SIG-M5 treated with dmso at 0.1 percent for 504 hours (cell line): ENCODE data around the gene PON3.

Source experiments
- DNase-seq: peaks from one replicate; lab custom pipeline; 2025; ENCODE audit not compliant: unreplicated experiment; lab: John Stamatoyannopoulos, UW

PON3 gene

DNA sequence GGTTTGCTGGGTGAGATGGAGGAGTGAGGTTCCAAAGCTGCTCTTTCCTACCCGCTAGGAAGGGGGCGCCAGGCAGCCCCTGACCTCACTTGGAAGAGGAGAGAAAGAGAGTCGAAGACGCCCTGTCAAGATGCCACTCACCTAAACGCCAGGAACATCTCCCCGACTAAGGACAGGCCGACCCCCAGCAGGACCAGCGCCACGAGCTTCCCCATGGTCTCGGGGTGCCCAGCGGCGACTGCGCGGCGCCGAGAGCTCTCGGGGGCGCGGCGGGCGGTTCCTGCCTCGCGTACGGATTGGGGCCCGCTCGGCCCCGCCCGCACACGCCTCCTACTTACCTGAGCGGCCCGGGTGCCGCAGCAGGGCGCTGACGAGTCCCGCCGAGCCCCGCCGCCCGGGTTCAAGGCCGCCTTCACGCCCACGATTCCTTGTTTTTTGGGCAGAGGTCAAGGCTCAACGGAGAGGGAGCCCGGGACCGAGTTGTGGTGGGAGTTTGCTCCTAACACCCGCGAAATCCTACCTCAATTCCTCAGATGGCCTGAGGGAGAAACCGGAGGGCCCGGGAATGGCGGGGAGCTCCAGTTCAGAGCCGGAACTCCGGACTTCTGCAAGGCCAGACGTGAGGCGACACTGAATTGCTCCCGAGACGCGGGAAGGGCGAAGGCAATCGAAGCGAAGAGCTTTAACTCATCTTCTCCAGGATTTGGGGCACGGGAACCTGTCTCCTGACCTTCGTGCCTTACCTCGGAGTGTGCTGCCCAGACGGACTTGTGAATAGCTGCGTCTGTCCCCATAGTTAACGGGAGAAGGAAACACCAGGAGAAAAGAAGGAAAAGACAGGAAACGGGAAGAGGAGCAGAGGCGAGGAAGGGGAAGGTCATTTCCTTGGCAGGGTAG lies at the start of gene PON3:
Gene PON3 (minus strand): TSS at position 240 of the 897 bp plus-strand sequence. CDS start 25 bp downstream, at position 215.
- no peak for DNase-seq

DNA sequence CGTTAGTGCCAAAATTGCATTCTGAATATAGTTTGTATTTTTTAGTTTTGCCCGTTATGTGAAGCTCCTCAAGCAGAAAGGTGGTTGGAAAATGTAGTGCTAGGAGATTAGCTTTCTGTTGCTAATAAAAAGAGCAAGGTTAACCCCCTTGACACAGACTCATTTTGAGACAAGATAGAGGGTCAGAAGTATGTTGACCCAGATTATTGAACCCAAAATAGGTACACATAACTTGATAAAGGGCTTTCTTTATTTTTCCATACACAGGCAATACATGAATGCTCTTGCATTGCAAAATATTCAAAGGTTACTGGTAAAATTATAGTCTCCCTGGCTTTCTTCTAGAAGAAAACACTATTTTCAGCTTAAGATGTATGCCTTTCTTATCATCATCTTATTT lies 48.6 kb upstream of the PON3 start:
- DNase-seq: no peak

DNA sequence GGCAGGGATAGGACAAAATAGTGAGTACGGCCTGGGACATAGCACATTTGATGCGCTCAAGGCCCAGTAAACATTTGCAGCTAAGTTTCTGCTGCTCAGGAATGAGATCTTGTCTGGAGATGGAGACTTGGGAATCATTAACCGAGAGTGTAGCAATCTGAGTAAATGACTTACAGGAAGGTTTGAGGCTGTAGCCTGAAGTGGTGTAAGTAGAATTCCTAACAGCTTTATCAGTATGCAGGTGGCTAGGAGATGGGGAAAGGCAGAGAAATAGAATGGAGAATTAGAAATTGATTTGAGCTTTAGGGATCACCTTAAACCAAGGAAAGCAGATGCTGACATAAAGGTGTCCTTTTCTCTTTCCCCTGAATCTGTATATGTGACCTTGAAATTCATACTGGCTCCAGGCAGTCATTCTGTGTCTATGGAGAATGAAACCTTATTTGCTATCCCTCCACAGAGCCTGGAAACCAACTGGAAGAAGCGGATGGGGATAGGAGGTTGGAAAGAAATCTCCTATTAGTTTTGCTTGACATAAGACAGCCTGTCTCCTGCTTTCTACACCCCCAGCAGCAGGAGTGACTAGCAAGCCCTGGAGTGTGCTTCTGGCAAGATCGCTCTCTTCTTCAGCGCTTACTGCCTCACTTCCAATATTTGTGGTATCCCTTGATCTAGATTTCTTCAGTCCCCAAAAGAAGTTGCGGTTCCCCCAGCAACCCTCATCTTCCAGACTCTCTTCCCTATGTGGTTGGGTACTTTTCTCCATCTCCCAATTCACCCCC lies 45.1 kb upstream of the PON3 start:
- no peak for DNase-seq

DNA sequence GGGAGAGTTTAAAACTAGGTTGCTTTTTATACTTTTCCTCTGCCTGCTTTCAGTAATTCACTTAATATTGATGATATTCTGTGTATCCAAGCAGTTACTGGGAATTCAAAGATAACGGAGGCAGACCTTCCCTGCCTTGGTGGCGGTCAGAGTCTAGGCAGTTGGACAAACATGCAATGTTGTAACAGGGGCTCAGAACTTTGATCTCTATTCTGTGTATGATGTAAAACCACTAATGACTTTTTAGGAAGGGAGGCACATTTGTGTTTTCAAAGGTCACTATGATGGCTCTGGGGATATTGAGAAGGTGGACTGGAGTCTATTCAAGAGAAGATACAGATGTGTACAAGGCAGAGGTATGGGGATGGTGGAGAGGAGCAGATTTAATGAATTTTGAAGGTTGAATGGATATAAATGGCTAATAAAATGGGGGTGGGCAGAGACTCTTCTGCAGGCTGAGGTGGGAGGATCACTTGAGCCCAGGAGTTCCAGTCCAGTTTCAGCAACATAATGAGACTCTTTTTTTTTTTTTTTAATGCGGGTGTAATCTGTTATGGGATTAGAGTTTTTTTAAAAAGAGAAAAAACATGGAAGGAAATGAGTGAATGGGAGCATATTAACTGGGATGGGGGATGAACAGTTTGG lies 44.3 kb upstream of the PON3 start:
- DNase-seq: no peak

DNA sequence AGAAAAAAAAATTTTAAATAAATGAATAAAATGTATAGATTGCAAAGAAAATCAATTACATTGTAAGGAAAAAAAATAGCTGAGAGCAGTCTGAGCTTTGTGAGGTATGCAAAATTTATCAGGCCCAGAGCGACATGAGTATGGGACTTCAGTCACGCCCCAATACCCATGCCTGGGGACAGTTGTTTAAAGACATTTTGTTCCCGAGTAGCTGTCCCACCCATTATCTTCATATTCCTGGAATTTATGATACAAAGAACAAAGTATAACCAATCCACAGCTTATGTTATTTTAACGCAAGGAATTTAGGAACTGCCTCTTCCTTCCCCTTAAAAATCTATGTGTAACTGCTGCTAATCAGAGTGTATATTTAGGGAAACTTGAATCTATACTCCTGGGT lies 40.2 kb upstream of the PON3 start:
- no peak for DNase-seq

DNA sequence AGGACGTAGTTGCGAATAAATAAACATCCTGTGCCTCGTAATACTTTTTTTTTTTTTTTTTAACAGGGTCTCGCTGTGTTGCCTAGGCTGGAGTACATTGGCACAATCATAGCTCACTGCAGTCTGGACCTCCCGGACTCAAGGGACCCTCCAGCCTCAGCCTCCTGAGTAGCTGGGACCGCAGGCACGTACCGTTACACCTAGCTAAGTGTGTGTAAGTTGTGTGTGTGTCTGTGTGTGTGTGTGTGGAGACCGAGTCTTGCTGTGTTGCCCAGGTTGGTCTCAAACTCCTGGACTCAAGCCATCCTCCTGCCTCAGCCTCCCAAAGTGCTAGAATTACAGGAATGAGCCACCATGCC lies 39.2 kb upstream of the PON3 start:
- no peak for DNase-seq

DNA sequence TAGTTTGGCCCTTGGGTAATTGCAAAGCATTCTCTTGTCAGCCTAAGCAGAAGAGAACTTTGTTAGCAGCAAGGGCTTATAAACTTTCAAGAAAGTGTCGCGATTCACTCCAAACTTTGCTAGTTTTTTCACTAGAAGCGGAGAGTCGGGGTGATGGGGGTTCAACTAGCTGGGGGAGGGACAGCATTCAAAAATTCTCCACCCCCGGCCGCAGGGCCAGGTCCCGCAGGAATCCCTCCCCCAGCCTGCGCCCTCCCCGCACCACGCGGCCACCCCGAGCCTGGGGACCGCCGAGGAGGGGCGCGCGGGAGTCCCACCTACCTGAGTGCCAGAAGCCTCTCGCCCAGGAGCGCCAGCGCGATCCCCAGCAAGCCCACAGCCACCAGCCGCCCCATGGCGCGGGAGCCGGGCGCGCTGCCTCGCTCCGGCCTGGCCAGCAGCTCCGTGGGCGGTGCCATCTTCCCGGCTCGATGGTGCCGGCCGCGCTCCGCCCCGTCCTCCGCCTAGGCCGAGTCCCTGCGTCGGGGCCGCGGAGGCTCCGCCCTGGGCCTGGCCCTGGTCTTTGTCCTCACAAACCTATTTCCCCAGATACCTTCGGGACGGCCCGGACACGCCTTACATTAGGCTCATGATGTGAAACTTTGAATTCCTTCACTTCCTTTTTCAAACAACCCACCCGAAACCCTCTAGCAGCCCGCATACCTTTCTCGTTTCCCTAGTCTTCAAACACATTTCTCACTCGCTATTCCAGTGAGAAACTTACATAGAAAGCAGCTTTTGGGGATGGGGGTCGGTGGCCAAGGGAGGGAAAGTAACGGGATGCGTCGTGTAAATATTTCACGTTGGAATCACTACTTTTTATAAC lies 38.6 kb upstream of the PON3 start, which contains the start of gene PON2:
Gene PON2 (minus strand): TSS at position 472 of the 865 bp plus-strand sequence. CDS start 77 bp downstream, at position 395.
- peak; percentile 28 for DNase-seq

DNA sequence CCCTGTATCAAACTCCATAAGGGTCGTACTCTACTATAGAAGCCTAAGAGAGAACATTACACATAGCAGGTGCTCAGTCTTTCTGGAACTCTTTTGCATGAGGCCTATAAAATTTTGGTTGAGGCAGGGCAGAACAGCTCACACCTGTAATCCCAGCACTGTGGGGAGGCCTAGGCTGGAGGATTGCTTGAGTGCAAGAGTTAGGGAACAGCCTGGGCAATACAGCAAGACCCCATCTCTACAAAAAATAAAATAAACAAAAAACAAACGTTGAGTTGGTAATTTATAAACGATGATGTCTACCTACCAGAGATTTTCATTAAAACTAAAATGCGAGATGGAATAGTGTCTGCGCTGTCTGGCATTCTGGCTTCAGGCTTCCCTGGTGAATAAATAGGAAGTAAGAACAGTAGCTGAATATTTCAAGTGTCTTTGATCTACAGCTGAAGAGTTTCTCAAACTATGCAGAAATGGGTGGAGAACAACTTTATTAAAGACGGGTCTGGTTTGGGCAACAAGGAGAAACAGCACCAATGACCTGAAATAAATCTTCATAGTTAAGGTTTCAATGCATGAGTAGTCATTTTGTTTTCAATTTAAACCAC lies 37.9 kb upstream of the PON3 start:
- DNase-seq: no peak

DNA sequence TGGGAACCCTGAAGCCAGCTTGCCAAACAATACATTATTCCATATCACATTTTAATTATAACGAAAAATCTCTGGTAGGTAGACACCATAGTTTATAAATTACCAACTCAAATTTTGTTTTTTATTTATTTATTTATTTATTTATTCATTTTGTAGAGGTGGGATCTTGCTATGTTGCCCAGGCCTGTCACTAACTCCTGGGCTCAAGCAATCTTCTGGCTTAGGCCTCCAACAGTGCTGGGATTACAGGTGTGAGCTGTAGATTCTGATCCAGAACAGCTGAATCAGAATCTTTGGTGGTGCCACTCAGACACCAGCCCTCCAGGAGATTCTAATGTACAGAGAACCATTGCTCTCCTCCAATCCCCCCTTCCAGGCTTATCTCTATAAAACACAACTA lies 37.0 kb upstream of the PON3 start:
- DNase-seq: no peak

DNA sequence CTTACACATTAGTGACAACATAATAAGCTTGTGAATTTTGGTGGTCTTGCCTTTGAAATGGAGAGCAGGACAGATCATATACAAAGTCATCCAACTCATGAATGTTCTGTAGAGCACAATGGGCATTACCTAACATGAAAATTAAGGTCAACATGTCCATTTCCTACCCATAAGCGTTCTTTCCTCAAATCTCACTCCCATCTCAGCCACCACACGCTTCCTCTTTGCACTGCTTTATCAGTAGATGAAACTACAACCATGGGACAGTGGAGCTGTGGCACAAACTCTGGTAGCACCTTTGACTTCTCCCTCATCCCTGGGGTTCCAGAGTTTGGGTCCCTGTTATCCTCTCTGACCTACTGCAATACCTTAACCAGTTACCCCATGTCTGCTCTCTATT lies 36.4 kb upstream of the PON3 start:
- DNase-seq: no peak

DNA sequence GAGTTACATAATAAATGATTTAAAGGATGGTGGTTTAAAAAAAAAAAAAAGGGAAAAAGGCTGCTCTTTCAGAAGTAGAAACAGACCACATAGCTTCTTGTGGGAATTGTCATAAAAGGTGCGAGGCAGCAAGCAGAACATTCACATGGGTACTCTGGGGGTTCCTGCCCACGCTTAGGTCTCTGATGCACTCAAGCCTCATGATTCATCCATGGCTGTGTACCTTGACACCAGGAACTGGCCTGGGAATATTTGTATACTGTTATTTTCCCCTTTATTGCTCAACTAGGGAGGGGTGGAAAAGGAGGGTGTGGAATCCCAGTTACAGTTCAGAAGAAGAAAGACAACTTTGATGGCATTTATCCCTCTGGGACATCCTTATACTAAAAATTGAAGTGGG lies 34.7 kb upstream of the PON3 start:
- no peak for DNase-seq

DNA sequence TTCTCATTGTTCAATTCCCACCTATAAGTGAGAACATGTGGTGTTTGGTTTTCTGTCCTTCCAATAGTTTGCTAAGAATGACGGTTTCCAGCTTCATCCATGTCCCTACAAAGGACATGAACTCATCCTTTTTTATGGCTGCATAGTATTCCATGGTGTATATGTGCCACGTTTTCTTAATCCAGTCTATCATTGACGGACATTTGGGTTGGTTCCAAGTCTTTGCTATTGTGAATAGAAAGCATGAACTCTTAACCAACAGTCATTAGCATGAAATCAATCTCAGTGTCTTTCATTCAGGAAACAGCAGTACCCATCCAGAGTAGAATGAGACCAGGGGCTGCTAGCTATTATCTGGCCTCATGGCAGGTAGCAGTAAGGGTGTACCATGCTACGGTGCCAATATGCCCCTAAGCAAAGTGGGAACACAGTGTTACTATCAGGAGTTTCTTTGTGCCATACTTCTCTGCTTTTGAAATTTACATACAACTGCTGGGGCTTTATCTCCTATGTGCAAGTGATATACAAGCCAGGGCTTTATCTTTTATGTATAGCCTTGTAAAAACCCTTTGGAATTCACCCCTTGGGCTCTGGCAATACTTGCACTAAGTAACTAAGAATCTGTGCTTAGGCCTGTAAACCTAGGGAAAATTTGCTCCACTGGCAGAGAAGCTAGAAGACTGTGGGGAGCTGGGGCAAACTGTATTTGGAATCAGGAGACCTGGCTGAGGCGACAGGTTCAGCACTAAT lies 33.2 kb upstream of the PON3 start:
- DNase-seq: no peak

DNA sequence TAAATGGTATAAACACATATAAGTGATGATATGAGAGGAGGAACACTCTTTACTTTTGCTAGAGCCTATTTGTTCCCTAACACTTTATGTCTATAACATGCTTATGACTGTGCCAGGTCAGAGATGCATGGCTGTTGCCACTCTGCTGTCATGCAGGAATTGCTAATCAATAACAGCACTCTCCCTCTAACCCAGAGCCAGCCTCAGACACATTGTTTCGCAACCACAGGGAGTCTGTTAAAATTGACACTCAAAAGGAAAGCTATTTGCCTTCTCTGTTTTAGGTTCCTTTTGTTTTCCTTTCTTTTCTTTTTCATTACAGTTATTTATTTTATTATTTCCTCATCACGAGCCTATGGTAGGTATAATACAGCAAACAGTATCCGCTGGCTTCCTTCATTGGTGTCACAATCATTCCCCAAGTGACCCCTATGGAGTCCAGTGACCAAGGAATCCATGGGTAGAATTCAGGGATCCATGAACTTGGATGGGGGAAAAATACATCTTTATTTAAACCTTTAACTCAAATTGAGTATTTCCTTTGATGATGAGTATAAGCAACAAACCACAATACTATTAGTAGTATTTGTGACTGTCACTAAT lies 31.8 kb upstream of the PON3 start:
- DNase-seq: no peak

DNA sequence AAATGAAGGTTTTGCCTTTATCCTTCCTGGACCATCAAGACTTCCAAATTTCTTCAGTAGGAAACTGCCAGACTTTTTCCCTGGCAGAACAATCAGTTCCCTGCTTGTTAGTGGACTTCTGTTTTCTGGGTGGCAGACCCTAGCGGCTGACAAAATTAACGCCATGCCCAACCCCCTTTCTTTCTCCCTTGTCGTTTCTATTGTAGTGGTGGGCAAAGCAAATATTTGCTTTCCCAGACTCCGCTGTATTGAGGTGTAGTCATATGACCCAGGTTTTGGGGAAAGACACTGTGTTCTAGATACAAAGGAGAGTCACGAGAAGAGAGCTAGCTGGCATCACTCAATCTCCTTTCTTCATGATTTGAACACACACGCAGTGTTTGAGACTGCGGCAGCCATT lies 31.0 kb upstream of the PON3 start:
- DNase-seq: no peak

DNA sequence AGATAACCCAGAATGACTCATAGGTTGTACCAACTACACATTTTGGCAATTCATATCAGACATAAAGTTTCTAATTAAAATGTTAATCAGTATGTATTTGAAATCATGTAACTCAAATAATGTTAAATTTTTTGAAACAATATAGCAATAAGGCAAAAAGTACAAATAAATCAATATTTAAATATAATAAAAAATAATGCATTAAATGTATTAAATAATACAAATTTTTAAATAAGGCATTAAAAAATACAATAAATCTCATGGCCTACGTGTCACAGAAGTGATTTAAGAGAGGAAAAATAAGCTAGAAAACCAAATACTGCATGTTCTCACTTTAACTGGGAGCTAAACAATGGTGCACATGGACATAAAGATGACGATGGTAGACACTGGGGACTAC lies 29.5 kb upstream of the PON3 start:
- no peak for DNase-seq

DNA sequence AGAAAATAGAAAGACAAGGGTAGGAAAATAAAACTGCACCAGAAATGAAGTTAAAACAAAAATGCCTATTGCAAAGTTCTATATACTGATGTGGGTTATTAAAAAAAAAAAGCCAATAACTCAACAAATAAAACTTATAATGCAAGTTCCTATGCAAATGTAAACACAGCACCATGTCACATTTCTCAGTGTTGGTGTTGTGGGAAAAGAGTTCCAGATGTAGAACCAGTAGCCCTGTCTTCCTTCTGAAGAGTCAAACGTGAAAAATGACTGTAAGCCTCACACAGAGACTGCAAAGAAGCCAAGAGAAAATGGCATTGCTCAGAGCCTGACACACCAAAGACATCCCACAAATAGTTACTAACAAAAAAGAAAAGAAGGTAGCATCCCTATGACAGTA lies 28.5 kb upstream of the PON3 start:
- no peak for DNase-seq

DNA sequence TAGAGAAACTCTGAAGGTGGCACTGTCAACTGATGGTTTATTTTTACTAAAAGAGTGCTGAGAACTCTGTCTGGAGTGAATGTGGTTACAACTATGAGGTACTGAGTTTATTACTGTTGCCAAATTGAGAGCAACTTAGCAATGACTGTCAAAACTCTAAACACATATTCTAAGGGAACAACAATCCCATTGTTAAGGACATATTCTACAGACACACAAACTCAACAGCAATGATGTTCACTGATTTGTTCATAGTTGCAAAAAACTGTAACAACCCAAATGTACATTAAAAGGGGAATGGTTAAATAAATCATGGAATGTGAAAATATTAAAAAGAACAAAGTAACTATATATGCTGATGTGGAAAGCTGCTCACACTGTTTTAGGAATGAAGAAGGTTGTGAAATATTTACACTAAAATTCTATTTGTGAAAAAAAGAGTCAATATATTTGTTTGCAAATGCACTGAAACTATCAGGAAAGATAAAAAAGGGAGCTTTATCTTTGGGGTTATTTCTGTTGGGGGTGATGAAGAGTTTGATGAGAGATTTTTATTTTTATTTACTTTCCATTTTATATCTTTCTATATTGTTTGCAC lies 25.8 kb upstream of the PON3 start:
- DNase-seq: no peak

DNA sequence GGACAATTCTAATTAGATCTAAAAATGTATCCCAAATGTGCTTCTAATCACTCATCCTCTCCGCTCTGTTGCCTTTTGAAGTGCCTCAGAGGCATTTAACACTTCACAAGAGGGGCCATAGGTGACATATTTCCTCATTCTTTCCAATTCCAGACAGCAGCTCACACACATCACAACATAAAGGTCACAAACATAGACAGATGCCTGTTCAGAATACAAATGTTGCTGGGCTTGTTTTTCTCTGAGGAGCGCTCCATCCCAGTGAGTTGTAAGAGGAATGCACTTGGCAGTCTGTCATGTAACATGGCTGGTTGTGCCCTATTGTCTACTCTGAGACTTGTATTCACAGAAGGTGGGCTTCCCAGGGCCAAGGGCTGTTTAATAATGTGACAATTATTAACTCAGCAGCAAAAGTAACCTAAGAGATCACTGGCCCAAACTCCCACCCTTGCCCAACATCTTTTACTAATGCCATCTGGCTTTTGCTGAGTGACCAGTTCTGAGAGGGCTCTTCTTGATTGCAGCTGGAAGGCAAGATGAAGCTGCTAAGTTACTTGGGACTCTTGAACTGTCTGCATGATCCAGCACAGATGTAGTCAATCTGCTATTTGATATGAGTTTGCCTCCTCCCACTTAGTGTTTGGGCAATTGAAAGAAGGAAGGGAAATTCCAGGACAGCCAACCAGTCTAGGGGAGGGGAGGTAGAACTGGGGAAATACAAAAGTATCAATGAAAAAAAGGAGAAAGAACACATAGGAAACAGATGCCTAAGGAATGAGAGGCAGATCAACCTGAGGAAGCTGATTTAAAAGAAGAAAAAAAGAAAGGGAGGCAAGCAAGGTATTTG lies 25.0 kb upstream of the PON3 start:
- no peak for DNase-seq
